ENCODE data around the gene ITPR2. TPM values are rescaled to one million over a fixed set of nuclear protein-coding genes. Genes with fewer than 3 reads are reported as not detected.

The ITPR2 gene
- total RNA-seq, 3 donors from 2014 or later = 33.3 to 60.8 (median 54.0) TPM

DNA sequence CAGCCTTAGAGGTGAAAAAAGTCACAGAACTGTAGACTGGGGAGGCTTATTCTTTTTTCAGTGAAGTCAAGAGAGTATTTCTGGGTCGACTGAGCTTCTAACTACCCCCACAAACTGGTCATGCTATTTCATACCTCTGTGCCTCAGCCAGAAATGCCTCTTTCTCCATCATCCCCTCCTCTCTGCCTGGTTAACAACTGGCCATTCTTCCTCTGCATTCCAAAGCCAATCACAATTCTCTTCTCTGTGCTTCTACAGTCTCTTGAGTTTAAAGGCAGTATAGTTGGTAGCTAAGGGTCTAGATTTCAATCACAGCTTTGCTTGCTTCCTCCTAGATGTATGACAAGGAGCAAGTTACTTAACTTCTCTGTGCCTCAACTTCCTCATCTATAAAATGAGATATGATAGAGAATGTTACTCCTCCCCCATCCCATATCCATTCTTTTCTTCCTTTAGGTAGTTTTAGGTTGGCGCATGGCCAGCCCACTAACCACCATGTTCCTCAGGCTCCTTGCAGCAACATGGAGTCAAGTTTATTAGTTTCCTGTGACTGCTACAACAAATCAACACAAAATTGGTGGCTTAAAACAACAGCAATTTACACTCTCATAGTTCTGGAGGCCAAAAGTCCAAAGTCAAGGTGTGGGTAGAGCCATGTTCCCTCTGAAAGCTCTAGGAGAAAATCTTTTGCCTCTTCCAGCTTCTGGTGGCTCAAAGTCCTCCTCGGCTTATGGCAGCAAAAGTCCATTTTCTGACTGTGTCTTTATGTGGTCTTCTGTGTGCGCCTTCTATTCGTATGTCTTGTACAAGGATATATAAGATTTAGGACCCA, 62.5 kb downstream of the ITPR2 start:
- intact Hi-C loops (cut with DNase I, micrococcal nuclease) = no loop called here
- ATAC-seq (peak; percentile 63), DNase-seq (no peak)
- no peaks in the 10 kb centered on the region for H3K36me3 ChIP-seq (ENCODE audit: low read depth)
- TF ChIP-seq, protein P1, sequence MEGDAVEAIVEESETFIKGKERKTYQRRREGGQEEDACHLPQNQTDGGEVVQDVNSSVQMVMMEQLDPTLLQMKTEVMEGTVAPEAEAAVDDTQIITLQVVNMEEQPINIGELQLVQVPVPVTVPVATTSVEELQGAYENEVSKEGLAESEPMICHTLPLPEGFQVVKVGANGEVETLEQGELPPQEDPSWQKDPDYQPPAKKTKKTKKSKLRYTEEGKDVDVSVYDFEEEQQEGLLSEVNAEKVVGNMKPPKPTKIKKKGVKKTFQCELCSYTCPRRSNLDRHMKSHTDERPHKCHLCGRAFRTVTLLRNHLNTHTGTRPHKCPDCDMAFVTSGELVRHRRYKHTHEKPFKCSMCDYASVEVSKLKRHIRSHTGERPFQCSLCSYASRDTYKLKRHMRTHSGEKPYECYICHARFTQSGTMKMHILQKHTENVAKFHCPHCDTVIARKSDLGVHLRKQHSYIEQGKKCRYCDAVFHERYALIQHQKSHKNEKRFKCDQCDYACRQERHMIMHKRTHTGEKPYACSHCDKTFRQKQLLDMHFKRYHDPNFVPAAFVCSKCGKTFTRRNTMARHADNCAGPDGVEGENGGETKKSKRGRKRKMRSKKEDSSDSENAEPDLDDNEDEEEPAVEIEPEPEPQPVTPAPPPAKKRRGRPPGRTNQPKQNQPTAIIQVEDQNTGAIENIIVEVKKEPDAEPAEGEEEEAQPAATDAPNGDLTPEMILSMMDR (IDR thresholded peaks at IDR 0.05) = no peak
- no peaks in the 10 kb centered on the region for H3K9me3 ChIP-seq
- no peak overlapping the region for H3K4me3 ChIP-seq
- H3K4me1 ChIP-seq (ENCODE audit: low read depth) = peaks cover 5% of the 10 kb centered on the region

DNA sequence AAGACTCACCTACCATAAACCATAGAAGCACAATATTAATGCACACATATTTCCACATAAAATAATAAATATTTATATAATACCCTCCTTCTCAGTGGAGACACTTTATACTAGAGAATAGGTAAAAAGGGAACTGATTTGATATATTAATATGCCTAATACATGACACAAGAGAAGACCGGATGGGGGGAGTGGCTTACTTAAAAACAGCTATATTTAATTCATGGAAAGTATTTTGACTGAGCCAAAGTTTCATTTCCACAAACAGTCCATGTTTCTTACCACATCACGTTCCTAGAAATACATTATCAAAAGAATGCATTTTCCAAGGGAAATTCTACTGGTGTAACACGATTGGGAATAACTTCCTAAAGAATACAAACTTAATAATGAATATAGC, 63.4 kb downstream of the ITPR2 start:
- Histone ChIP-seq H3K36me3 (ENCODE audit: low read depth) (no peaks in the 10 kb centered on the region), H3K4me1 (ENCODE audit: low read depth) (peaks cover 5% of the 10 kb centered on the region), H3K9me3 (no peaks in the 10 kb centered on the region), H3K4me3 (no peak overlapping the region)
- DNase-seq = no peak
- ATAC-seq = no peak
- intact Hi-C loops (cut with DNase I, micrococcal nuclease) = no loop called here
- TF ChIP-seq, protein P1 (IDR thresholded peaks at IDR 0.05) = no peak

DNA sequence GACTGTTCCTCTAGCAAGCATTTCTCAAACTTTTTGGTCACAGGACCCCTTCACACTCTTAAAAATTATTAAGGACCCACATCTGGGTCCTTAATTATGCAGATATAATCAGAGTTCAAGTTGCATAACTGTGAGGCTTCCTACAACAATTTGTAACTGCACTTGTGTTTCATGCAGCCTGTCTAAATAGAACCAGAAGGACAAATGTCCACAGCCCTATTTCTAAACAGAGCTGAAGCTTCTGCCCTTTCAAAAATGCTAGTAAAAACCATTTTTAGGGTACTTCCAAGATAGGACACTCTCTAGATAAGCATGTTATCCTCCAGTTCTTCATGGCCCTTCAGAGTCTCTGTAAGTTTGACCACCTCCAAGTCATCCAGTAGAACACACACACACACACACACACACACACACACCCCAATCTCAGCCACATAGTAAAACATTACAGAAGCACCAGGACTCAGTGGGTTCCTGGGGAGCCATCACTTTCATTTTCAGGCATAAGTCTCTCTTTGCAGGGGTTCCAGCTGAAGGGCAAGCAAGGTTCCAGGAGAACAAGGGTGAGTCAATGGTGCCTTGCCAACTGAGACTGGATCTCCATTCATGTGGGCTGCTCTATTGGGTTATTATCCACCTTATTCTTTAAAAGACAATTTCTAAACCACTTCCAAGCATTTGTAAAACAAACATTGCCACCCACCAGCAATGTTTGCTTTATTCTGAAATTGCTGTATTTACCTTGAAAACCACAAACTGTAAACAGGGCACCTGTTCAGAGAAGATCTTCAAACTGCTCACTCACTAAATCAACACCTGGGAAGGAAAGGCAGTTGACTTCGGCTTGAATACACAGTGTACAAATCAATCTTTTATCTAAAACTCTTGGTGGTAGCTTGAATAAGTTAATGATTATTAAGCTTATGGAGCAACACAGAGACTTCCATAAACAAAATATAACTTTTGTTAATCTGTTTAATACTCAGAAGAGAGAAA, 64.1 kb downstream of the ITPR2 start:
- intact Hi-C loops (cut with DNase I, micrococcal nuclease) = no loop called here
- ATAC-seq (peak; percentile 85), DNase-seq (no peak)
- TF ChIP-seq, protein P1 (IDR thresholded peaks at IDR 0.05) = no peak
- no peaks in the 10 kb centered on the region for H3K36me3 ChIP-seq (ENCODE audit: low read depth)
- no peaks in the 10 kb centered on the region for H3K9me3 ChIP-seq
- no peak overlapping the region for H3K4me3 ChIP-seq
- H3K4me1 ChIP-seq (ENCODE audit: low read depth) = peaks cover 5% of the 10 kb centered on the region

DNA sequence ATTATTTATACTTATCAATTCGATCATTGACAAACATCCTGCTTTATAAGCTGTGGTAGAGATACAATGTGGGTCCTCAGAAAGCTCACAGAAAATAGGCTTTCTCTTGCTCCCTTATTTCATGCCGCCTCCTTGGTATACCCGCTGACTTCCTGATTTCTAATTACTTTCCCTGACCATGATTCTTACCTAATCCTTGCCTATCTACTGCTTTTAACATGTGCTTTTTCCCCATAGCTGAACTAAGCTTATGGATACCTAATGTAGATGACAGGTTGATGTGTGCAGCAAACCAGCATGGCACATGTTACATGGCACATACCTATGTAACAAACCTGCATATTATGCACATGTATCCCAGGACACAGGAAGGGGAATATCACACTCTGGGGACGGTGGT, 65.1 kb downstream of the ITPR2 start:
- H3K36me3 ChIP-seq (ENCODE audit: low read depth) = no peaks in the 10 kb centered on the region
- H3K4me3 ChIP-seq = no peak overlapping the region
- TF ChIP-seq, protein P1 (IDR thresholded peaks at IDR 0.05) = no peak
- peaks cover under 1% of the 10 kb centered on the region for H3K9me3 ChIP-seq
- intact Hi-C loops (cut with DNase I, micrococcal nuclease) = no loop called here
- H3K4me1 ChIP-seq (ENCODE audit: low read depth) = peaks cover 5% of the 10 kb centered on the region
- DNase-seq (no peak), ATAC-seq (no peak)

DNA sequence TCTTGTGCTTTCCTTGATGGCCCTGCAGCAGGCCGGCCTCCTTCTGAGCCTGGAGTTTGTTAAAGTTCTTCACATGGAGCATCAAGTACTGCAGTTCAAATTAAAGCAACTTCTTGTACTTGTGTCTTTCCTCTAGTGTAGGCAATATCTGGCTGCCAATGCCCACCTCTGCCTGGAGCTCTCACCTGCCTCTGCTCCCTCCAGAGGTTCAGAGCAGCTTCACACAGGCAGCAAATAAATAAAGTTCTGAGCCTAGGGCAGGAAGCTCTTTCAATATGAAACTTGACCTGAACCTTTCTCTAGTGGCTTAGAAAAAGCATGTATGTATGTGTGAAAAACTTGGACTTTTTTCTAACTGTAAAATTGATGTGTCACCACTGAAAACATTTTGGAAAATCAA, 65.9 kb downstream of the ITPR2 start:
- TF ChIP-seq, protein P1 (IDR thresholded peaks at IDR 0.05) = no peak
- no peaks in the 10 kb centered on the region for H3K36me3 ChIP-seq (ENCODE audit: low read depth)
- intact Hi-C loops (cut with DNase I, micrococcal nuclease) = no loop called here

More for the DNA sequence above, 65.9 kb downstream of the ITPR2 start:
- no peak for ATAC-seq
- H3K4me1 ChIP-seq (ENCODE audit: low read depth) = peaks cover 5% of the 10 kb centered on the region
- no peak overlapping the region for H3K4me3 ChIP-seq
- H3K9me3 ChIP-seq = peaks cover 8% of the 10 kb centered on the region
- DNase-seq = no peak

Data from mucosa of descending colon (tissue), 3 donors.